Transverse colon (tissue), 4 donors: Measurements from ENCODE around the gene FCRL2. TPM values are rescaled to one million over a fixed set of nuclear protein-coding genes. Genes with fewer than 3 reads are reported as not detected.

Experiments used
- DNase-seq: peaks from one replicate; pipeline ENCODE4 v3.0.0-alpha.2; 2019
- H3K27ac ChIP-seq, 4 donors: fragments of 200-600 bp; sonication (generic); 2 replicates each; pipeline ENCODE4 v1.5.1; 2016 to 2018; ENCODE audit warnings: inconsistent platforms in 4 of 4
- H3K27me3 ChIP-seq: fragments of 200-600 bp; sonication (generic); 2 replicates; pipeline ENCODE4 v1.5.1; 2017; ENCODE audit warnings: inconsistent platforms
- H3K36me3 ChIP-seq, 4 donors: fragments of 200-600 bp; sonication (generic); 2 replicates each; pipeline ENCODE4 v1.5.1; 2017 to 2019; ENCODE audit warnings: inconsistent platforms in 4 of 4
- H3K4me1 ChIP-seq, 4 donors: fragments of 200-600 bp; sonication (generic); 2 replicates each; pipeline ENCODE4 v1.5.1; 2017 to 2020; ENCODE audit warnings: inconsistent platforms in 4 of 4
- H3K4me3 ChIP-seq, 4 donors: fragments of 200-600 bp; sonication (generic); 1 replicate in 1 of 4; 2 replicates in 3 of 4; pipeline versions ENCODE4 v1.5.1 to v1.6.1; 2017 to 2019; ENCODE audit warnings: inconsistent platforms in 4 of 4
- H3K9me3 ChIP-seq, 2 donors: fragments of 200-600 bp; sonication (generic); 2 replicates each; pipeline ENCODE4 v1.5.1; 2017 to 2019; ENCODE audit warnings: inconsistent platforms in 2 of 2
- CTCF ChIP-seq, 5 experiments: fragments of 200-600 bp in 3 of 5; fragments of 450-650 bp in 2 of 5; sonication (generic) in 3 of 5; IDR thresholded peaks; 1 replicate in 2 of 5; 2 replicates in 3 of 5; pipeline ENCODE4 v1.5.1; 2016 to 2017; ENCODE audit warnings: antibody characterized with exemption in 5 of 5, inconsistent platforms in 3 of 5, mild to moderate bottlenecking in 2 of 5, moderate library complexity in 1 of 5
- EP300 ChIP-seq: sonication (generic); formaldehyde crosslinking; IDR thresholded peaks from one replicate; pipeline ENCODE4 v1.6.1; 2017; ENCODE audit warnings: antibody characterized with exemption, low read depth
- POLR2A ChIP-seq: fragments of 450-650 bp; IDR thresholded peaks from one replicate; pipeline ENCODE4 v1.6.1; 2016; ENCODE audit warnings: antibody characterized with exemption, mild to moderate bottlenecking, moderate library complexity
- POLR2AphosphoS5 ChIP-seq, 3 donors: sonication (generic); formaldehyde crosslinking; IDR thresholded peaks; one replicate each; pipeline ENCODE4 v1.6.1; 2016; ENCODE audit warnings: antibody characterized with exemption in 3 of 3
- WGBS, 2 donors: methylation state at CpG; one replicate each; pipeline ENCODE4 v1.1.5; 2018; ENCODE audit warnings: low coverage in 1 of 2; 5-methylcytosine and 5-hydroxymethylcytosine counted together
- in situ Hi-C, 4 donors: fragments of 200-750 bp; cut with MboI; loops; one replicate each; pipeline versions ENCODE4 v1.15.0 to v1.15.1; 2017; ENCODE audit warnings: low sequenced_read_pairs in 3 of 4, low pct_ligation_motif_present in 1 of 4, low pct_unique_long_range_greater_than_20kb in 1 of 4
- intact Hi-C: fragments of 100-400 bp; cut with DNase I; formaldehyde crosslinking; loops from one replicate; pipeline ENCODE4 v1.15.1; 2023; ENCODE audit warnings: low total_unique reads
- total RNA-seq, 4 donors: library from RNA; depleted of rRNA; stranded (reverse); fragments of >200 nt; gene quantifications; one replicate each; pipeline ENCODE4 v1.1.0, GENCODE V29; 2016

The FCRL2 gene
- total RNA-seq, 4 donors from 2014 or later: 0.37 to 10.8 (median 0.41) TPM; not detected in 1

GRCh38 chr1:157734321-157734720, 42.6 kb downstream of the FCRL2 start:
- DNase-seq: no peak
- intact Hi-C loops: no loop called here
- 68 to 73% methylated on average over 1 of the region's 1 CpG for WGBS, 2 donors

DNA sequence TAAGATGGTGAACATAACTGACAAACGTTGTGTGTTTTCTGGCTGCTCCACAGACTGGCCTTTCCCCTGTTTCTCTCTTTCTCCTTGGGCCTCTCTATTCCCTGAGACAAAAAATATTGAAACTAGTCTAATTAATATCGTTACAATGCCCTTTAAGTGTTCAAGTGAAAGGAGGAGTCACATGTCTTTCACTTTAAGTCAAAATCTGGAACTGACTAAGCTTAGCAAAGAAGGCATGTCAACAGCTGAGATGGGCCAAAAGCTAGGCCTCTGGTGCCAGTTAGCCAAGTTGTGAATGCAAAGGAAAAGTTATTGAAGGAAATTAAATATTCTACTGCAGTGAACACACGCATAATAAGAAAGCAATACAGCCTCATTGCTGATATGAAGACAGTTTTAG, 44.2 kb downstream of the FCRL2 start:
- in situ Hi-C loops: no loop called here
- Histone ChIP-seq H3K27me3 (no peaks in the 10 kb centered on the region), H3K36me3 (no peaks in the 10 kb centered on the region), H3K27ac (no peak overlapping the region), H3K4me1 (no peaks in the 10 kb centered on the region), H3K4me3 (no peak overlapping the region), H3K9me3 (no peaks in the 10 kb centered on the region)
- TF ChIP-seq CTCF (IDR thresholded peaks at IDR 0.05) (no peak), POLR2A (no peak), POLR2AphosphoS5 (IDR thresholded peaks at IDR 0.05) (no peak), EP300 (no peak)
- 57 to 69% methylated on average over 3 of the region's 3 CpGs for WGBS, 2 donors
- DNase-seq: no peak
- intact Hi-C loops: no loop called here

More at GRCh38 chr1:157734321-157734720, 42.6 kb downstream of the FCRL2 start:
- H3K4me1 ChIP-seq: no peaks in the 10 kb centered on the region
- no peak overlapping the region for H3K4me3 ChIP-seq
- H3K36me3 ChIP-seq: no peaks in the 10 kb centered on the region
- H3K27me3 ChIP-seq: no peaks in the 10 kb centered on the region
- H3K9me3 ChIP-seq: no peaks in the 10 kb centered on the region
- no peak for TF ChIP-seq POLR2A
- TF ChIP-seq POLR2AphosphoS5 (IDR thresholded peaks at IDR 0.05): no peak
- no peak for TF ChIP-seq CTCF (IDR thresholded peaks at IDR 0.05)
- no peak for TF ChIP-seq EP300
- in situ Hi-C loops: no loop called here
- H3K27ac ChIP-seq: no peak overlapping the region

- H3K9me3 ChIP-seq: peaks cover 0 to 3% of the 10 kb centered on the region in 2 donors
- TF ChIP-seq EP300: no peak
- TF ChIP-seq CTCF (IDR thresholded peaks at IDR 0.05): no peak
- TF ChIP-seq POLR2AphosphoS5 (IDR thresholded peaks at IDR 0.05): no peak
- TF ChIP-seq POLR2A: no peak
- no peak overlapping the region for H3K4me3 ChIP-seq
- no peaks in the 10 kb centered on the region for H3K27me3 ChIP-seq
- H3K36me3 ChIP-seq: no peaks in the 10 kb centered on the region
- in situ Hi-C loops (no loop called here), intact Hi-C loops (no loop called here)
- DNase-seq: no peak
- H3K27ac ChIP-seq: no peak overlapping the region
- H3K4me1 ChIP-seq: no peaks in the 10 kb centered on the region
- WGBS, 2 donors: 36 to 64% methylated on average over 2 of the region's 2 CpGs
These were observed 51.7 kb downstream of the FCRL2 start for GRCh38 chr1:157725221-157725577.

GRCh38 chr1:157724537-157725220, 52.3 kb downstream of the FCRL2 start:
- WGBS, 2 donors: 78 to 89% methylated on average over 1 to 2 of the region's 2 CpGs
- in situ Hi-C loops (no loop called here), intact Hi-C loops (loop anchor here (5.0 kb wide), 1 partner anchor 518 kb away; no protein-coding TSS in a partner anchor)
- H3K9me3 ChIP-seq: peaks cover 0 to 3% of the 10 kb centered on the region in 2 donors
- H3K27me3 ChIP-seq: no peaks in the 10 kb centered on the region
- H3K4me1 ChIP-seq: no peaks in the 10 kb centered on the region
- no peak overlapping the region for H3K4me3 ChIP-seq
- no peak for DNase-seq
- no peak for TF ChIP-seq POLR2AphosphoS5 (IDR thresholded peaks at IDR 0.05)
- no peak for TF ChIP-seq POLR2A
- TF ChIP-seq CTCF (IDR thresholded peaks at IDR 0.05): no peak
- no peak for TF ChIP-seq EP300
- no peak overlapping the region for H3K27ac ChIP-seq
- H3K36me3 ChIP-seq: no peaks in the 10 kb centered on the region
